HG03103 (cell line): ENCODE data around the gene PLD4.

Experiments
- ATAC-seq: cut with Tn5 transposase; IDR thresholded peaks from one replicate; pipeline ENCODE4 v1.9.1; 2021; ENCODE audit warnings: low read depth; ENCODE audit not compliant: unreplicated experiment

The PLD4 gene

DNA sequence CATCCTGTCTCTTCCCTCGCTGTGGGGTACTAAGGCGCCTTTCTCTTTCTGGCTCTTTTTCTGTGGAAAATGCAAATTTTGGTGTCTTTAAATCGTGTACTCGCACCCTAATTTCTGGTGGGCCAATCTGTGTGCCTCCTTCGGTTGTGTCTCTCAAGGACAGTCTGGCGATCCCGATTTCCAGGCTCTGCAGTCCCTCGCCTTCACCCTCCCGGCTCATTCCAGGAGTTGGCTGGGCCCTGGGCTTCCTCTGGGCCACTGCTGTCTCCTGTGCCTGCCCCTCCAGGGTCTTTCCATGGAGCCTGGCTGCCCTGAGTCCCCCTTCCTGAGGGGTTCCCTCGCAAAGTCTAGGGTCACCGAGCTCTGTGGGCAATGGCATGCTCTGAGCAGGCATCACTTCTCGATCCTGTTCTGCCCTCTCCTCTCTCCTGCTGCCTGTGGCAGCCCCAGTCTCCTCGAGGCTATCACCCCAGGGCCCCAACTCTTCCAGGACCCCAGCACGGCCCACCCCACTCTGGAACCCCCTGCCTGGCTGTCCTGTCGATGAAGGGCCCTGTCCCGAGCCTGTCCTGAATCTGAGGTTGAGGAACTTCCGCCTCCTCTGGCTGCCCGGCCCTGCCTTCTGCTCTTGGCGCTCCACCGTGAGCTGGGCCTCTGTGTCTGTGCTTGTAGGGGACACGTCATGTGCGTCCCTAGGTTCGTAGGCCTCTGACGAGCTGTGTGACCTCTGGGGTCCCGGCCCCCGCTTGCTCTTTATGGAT is 29.4 kb downstream of the PLD4 start:
- no peak for ATAC-seq

DNA sequence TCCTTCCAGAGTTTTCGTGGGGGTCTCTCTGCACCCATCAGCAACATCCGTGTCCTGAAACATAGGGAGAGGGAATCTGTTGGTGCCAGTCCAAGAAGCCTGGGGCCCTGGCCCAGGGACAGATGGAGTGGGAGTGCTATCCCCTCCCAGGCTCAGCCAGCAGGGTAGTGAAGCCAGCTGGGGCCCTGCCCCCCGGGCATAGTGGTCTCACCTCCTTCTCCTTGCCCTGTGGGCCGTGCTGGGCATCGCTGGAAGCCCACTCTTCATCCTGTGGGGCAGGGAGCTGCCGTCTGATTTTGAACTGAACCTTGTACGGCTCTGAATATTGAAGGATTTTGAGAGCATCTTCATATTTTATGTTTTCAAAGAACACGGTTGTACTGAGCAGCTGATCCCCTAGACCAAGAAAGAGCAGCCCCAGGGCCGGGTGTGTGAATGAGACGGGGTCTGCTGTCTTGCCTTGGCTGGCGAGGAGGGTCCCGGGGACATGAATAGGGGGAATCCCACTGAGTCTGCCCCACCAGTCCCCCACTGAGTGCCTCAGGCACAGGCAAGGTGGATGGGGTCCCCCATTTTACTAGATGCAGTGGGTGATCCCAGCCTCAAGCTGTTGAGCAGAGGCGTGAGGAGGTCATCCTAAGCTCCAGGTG is 30.2 kb downstream of the PLD4 start:
- ATAC-seq: no peak

DNA sequence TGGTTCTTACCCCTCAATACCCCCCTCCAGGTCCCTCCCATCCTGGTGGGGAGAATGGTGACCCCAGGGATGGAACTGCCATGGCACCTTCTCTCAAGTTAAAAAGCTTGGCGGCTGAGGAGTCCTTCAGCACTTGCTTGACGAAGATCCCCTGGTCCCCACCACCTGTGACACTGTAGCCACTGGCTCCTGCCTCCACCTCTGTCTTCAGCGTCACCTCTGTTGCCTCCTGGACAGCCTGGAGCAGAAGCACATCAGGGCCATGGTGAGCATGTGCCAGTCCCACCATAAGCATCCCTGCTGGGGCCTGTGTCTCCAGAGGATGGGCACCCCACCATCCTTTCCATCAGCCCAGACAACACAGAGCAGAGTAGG is 30.7 kb downstream of the PLD4 start:
- no peak for ATAC-seq

DNA sequence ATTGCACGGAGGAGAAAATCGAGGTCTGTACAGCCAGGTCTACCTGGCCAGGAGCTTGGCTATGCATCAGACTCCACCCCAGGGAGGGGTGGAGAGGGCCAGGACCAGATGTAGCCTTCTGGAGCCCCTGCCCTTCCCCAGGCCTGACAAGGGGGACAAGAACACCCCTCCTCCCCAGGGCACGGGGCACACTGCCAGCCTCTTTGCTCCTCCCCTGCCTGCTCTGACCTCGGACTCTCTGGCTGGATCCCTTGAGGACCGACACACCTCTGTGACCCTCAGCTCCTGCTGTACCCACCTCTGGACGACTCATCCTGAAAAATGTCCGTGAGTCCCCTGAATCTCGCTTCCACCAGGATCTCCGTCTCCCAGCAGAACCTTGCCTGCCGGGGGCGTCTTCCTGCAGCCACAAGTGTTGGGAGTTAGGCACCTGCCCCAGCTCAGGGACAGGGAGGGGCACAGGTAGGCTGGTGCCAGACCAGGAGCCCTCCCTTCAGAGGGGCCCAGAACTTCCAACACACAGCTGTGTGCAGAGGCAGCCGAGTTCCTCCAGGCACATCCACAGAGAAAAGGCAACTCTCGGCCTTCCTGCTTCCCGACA is 31.7 kb downstream of the PLD4 start:
- ATAC-seq: no peak

DNA sequence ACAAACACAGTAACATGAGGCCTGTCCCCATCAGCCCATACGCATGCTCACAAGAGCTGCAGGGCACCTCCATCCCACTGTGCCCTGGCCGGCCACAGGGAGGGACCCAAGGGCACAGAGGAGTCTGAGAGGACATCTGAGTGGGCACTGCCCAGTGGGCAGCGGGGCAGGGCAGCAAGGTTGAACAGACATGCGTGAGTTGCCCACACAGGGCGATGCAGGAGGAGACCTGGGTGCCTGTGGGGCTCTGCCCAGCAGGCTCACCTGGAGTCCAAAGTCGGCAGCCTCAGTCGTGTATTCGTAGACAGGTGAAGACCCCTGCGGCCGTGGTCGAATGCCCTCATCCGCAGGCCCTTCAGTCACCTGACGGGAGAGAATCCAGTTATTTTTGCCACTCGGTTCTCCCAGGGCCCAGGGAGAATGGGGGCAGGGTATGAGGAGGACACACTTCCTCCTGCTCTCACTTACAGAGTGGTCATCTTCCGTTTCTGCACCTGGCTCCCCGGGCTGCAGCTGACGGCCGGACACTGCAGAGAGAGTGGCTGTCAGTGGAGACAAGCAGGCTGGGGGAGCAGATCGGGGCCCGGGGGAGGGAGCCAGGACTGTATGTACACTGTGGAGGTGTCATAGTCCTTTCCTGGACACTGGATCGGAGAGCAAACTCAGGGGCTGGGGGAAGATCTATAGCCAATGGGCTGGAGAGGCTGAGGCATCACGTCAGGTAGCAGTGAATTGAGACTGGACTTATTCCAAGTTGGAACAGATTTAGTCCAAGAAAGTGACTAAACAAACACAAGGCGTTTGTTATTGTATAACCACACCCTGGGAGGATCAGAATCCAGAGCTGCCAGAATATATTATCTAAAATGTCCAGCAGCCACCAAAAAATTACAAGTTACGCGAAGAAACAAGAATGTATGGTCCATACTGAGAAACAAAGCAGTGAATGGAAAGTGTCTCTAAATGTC is 32.8 kb downstream of the PLD4 start:
- ATAC-seq: no peak

DNA sequence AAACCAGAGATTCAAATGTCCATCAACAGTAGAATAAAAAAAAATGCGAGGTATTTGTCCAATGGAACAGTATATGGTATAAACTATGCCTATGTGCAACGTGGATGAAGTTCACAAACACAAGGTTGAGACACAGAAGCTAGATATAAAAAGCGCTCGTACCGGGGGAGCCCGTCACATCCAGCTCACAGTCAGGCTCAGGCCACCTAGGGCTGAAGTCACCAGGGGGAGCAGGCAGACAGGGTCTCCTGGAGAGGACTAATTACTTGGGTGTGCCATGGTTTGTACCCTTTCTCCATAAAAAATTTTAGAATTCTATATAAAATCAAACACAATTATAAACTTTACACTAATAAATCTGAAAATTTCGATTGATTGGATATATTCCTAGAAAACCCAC is 39.9 kb downstream of the PLD4 start:
- no peak for ATAC-seq

DNA sequence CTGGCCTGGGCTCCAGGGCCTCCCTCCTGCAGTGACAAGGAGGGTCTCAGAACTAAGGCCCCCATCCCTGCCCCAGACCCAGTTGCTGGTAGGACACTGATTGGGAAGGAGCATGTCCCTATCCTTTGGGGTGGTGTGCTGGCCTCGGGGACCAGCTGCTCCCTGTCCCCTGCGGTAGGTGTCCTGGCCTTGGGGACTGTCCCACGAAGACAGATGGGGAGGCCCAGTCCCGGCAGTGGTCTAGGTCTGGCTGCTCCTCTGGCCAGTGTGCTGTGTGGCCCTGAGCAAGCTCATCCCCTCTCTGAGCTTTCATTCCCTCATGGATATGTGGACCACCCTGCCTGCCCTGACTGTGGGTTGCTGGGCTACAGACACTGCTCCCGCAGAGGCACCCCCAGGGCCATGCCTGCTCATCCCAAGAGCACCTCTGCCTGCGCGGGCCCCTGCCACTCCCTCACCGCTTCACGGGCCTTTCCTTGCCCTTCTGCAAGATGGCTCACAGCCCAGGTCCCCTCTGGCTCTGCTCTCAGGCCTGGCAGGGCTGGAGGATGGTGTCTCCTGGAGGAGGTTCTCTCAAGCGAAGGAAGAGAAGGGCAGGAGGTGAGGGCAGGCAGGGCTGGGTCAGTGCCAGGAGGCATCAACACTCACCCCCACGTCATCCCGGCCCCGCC is 41.0 kb downstream of the PLD4 start:
- ATAC-seq: no peak

DNA sequence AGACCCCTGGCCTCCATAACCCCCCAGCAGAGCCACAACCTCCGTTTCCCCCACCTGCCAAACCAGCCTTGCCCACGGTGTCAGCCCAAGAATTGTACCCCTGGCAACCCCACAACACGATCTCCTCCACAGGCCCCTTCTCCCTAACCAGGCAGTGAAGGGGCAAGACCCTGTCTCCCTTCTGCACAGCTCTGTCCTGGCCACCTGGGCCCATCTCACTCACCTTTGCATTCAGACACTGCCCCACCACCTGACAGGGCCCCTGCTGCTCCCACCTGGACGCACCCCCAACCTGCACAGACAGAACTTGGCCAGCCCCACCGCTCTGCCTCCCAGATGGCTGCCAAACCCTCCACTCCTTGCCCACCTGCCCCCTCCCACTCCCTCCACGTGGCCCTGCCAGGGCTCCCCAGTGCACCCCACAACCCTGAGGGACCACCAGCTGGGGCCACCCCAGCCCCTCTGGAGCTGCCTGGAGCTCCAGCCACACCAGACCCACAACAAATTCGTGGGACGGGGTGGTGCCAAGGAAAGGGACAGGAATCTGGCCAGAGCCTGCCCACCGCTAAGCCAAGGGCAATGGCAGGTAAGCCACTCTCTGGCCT is 41.7 kb downstream of the PLD4 start:
- ATAC-seq: no peak

DNA sequence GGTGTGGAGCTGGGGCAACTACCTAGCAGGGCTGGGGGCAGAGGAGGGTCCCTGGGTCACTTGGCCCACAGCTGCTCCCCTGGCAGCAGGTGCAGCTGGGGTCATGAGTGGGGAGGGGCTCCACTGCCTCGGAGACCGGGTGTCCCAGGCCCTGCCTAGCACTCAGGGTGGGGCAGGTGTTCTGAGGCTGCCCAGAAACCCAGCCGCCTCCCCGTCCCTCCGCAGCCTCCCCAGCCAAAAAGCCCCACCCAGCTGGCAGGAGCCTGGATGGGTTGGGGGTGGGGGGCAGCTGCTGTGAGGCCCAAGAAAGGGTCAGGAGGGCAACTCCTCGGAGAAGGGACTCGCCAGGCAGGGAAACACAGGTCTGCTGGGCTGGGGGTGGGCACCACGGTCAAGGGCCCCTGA is 42.3 kb downstream of the PLD4 start:
- ATAC-seq: no peak

DNA sequence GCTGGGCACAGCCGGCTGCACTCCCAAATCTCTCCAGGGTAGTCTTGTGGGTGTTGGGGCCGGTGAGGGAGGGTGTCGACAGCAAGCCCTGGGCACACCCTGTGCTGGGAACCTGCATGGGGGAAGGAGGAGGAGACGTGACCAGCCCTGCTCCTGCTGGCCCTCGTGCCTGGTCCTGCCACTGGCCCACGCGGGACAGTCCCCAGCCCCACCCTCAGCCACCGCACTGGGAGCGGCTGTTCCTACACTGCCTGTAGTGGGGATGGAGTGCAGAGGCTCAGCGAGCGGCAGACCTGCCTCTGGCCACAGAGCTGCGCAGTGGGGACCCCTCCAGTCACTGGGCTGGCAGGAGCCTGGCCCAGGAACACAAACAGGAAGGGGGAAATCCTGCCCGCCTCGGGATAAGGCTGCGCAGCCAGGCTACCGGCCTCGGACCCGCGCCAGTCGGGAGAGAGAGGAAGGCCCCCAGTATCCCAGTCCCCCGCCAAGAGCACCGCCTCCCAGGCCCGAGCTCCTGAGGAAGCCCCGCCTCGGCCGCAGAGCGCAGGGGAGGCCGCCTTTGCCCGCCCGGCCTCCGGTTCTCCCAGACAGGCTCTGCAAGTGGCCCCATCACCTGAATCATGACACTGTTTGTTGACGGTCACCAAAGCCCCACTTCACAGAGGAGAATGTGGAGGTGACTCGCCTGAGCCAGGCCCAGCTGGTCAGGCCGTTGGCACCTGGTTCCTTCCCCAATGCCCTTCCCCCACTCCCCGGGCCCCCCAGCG is 42.9 kb downstream of the PLD4 start:
- ATAC-seq: no peak

DNA sequence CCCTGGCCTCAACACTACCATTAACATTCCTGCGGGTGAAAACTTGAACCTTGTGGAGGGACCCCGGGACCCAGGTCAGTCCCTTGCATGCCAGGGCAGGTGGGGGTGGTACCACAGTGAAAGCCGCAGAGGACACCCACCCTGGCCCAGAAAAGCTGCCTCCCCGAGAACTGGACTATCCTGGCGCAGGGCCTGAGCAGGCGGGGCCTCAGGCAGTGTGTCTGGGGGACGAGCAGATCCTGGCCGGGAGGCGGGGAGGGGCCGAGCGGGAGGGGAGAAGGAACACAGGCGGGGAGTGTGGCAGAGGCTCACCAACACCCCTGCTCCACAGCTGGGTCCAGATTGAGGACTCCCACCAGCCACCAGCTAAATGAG is 43.5 kb downstream of the PLD4 start:
- no peak for ATAC-seq

DNA sequence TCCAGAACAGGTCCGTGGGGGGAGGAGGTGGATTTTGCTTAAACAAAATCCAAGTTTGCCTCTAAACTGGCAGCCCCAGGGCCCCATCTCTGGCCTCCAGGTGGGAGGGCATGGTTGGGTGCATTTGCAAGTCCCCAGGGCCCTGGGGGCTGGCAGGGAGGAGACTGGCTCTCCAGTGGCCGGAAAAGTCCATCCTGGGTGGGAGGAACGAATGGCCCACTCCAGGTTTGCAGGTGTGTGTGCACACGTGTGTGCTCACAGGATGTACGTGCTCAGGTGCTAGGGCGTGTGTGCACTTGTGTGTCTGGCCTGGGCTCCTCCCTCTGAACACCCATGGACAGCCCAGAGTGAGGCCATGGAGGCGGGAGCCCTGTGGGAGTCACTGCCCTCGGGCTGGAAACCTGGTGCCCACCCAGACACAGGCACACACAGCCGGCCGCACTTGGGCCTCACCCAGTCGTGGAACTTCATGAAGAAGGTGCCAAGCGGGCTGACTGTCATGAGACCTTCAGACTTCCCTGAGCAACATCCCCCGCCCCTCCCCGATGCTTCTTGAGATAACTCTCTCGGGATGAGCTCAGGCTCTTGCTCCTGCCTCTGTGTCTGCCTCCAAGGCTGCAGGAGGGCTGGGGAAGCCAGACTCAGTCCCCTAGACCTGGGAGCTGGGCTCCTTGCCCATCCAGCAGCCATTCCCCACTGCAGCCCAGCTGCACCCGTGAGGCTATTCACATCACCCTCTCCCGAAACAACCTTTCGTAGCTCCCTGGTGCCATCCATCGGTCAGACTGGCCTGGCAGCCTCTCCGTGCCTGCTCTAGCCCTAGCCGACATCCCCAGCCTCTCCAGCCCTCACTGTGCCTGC is 44.1 kb downstream of the PLD4 start:
- ATAC-seq: no peak

DNA sequence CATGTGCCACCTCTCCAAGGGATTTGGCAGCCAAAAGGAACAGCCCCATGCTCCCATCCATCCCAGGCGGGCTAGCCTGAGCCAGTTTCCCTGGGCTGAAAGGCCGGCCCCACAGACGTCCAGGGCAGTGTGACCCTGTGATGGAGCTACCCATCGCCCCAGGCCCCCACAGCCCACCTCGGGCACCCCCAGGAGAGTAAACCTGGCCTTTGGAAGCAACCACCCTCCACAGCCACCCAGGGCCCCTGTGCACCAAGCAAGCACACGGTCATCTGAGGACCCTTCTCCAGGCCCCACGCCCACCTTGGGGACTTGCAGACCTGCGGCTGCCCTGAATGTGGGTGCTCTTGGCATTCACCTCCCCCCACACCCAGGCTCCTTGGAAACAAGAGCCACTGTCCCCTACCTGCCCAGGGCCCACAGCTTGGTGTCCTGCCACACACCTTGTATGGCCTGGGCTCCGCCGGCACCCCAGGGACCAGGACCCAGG is 45.1 kb downstream of the PLD4 start:
- ATAC-seq: no peak

DNA sequence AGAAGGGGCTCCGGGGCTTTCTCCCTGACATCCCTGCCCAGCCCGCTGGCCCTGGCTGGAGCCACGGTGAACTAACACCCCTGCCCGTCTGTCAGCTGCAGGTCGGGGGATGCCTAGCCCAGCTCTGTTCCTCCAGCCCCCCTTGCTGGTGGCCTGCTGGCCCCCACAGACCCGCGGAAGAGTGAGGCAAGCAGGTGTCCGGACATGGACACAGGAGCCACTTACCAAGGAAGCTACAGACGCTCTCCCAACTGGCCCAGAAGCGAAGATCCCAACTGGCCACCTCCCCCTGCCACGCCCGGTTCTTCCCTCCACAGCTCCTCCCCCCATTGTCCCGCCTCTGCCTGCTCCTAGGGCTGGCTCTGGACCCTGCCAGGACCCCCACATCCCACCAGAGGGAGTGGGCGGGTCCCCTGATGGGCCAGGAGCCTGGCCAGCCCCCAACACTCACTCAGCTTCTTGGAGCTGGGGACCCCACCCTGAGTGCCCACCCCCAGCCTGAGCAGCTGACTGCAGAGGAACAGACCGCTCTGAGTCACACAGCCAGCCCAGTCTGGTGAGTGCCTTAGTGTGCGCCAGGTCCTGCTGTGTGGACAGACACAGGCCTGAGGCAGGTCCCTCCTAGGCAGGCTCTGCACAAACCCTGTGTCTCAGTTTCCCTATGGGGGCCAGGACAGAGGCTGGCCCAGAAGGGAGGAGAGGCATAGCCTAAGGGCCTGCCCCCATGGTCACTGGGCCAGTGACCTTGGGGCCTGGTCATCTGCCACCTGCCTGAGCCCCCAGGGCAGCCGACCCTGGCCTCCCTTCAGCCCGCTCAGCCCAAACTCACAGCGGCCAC is 45.8 kb downstream of the PLD4 start:
- no peak for ATAC-seq

DNA sequence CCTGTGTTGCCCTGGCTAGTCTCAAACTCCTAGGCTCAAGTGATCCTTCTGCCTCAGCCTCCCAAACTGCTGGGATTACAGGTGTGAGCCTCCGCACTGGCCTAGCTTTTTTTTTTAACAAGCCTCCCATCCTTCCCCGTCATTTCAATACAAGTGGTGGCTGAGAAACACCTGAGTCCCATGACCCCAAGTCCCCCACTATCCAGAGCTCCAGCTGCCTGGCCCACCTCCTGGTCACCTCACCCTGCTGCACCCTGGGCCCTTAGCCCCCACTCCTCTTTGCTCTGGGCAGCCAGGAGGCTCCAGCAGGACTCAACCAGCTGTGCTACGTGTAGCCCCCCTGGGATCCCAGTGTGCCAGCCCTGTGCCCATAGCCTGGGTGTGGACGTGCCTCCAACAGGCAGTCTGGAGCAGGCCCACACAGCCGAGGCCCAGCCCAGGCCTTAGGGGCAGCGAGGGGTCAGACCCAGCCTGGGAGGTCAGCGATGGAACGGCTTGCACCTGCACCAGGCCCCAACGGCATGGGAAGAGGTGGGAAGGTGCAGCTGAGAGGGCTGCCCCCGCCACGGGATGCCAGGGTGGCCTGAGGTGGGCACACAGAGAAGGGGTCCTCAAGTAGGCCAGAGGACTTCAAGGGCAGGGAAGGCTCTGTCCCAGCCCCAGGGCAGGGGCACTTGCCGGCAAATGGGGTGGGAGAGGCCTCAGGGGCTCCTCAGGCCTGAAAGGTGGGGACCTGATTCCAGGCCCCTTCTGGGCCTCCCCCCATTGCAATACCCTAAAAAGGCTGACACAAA is 47.0 kb downstream of the PLD4 start:
- no peak for ATAC-seq

DNA sequence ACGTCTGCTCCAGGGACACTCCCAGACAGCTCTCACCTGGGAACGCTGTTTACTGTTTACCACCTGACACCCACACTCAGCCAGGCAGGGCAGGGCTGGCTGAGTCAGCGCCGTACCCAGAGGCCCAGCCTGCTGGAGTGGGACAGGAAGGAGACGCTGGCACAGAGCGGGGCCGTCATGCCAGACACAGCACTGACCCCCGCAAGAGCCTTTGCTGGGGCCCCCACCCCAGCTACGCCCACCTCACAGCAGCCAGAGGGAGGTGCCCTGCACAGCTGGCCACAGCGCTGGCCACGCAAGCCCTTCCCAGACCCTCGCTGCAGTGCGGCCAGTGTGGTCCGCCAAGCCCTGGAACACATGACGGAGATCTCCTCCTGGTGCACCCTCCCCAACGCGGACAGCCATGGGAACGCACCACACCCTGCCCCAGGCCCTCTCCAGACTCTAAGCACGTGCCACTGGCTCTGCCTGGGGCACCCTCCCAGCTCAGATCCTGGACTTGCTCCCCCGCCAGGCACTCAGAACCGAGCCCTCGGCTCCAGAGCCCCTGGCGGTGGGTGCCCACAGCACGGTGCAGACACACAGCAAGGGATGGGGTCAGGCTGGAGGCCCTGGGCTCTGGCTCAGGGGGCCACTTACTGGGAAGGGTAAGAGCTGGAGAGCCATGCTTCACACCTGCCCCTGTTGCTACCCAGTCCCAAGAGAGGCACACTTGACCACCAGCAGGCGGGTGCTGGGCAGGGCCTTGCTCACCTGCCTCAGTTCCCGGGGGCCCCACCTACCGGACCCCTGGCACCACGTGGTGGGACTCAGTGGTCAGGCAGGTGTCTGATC is 47.8 kb downstream of the PLD4 start:
- no peak for ATAC-seq
